Suprapubic skin (tissue), 4 donors: Measurements from ENCODE around the gene KCNE3. TPM values are rescaled to one million over a fixed set of nuclear protein-coding genes. Genes with fewer than 3 reads are reported as not detected.

Experiments
- DNase-seq, 2 donors: peaks; one replicate each; pipeline ENCODE4 v3.0.0-alpha.2; 2019; ENCODE audit warnings: low spot score in 2 of 2
- H3K27ac ChIP-seq: fragments of 200-600 bp; sonication (generic); one replicate; pipeline ENCODE4 v1.5.1; 2019
- H3K27me3 ChIP-seq: fragments of 200-600 bp; sonication (generic); one replicate; pipeline ENCODE4 v1.5.1; 2019
- H3K36me3 ChIP-seq: fragments of 200-600 bp; sonication (generic); one replicate; pipeline ENCODE4 v1.5.1; 2019
- H3K4me1 ChIP-seq: fragments of 200-600 bp; sonication (generic); one replicate; pipeline ENCODE4 v1.5.1; 2019
- H3K4me3 ChIP-seq: fragments of 200-600 bp; sonication (generic); one replicate; pipeline ENCODE4 v1.5.1; 2019; ENCODE audit warnings: mild to moderate bottlenecking
- H3K9me3 ChIP-seq: fragments of 200-600 bp; sonication (generic); one replicate; pipeline ENCODE4 v1.5.1; 2019
- CTCF ChIP-seq, 2 donors: fragments of 200-600 bp in 1 of 2; fragments of 450-650 bp in 1 of 2; sonication (generic) in 1 of 2; IDR thresholded peaks; one replicate each; pipeline ENCODE4 v1.5.1; 2016 to 2019; ENCODE audit warnings: antibody characterized with exemption in 2 of 2, mild to moderate bottlenecking in 1 of 2, moderate library complexity in 1 of 2
- EP300 ChIP-seq: sonication (generic); formaldehyde crosslinking; IDR thresholded peaks from one replicate; pipeline ENCODE4 v1.6.1; 2017; ENCODE audit warnings: antibody characterized with exemption
- POLR2A ChIP-seq, 2 donors: fragments of 450-650 bp; IDR thresholded peaks; one replicate each; pipeline ENCODE4 v1.6.1; 2017; ENCODE audit warnings: antibody characterized with exemption in 2 of 2, mild to moderate bottlenecking in 2 of 2, moderate library complexity in 2 of 2
- POLR2AphosphoS5 ChIP-seq, 3 donors: sonication (generic); formaldehyde crosslinking; IDR thresholded peaks; one replicate each; pipeline ENCODE4 v1.6.1; 2017; ENCODE audit warnings: antibody characterized with exemption in 3 of 3
- WGBS: methylation state at CpG from one replicate; pipeline ENCODE4 v1.1.5; 2018; 5-methylcytosine and 5-hydroxymethylcytosine counted together
- total RNA-seq, 4 donors: library from RNA; depleted of rRNA; stranded (reverse); fragments of >200 nt; gene quantifications; one replicate each; pipeline ENCODE4 v1.1.0, GENCODE V29; 2016

KCNE3 gene
- total RNA-seq, 4 donors from 2014 or later, result 0.17 to 2.0 (median 0.26) TPM

DNA sequence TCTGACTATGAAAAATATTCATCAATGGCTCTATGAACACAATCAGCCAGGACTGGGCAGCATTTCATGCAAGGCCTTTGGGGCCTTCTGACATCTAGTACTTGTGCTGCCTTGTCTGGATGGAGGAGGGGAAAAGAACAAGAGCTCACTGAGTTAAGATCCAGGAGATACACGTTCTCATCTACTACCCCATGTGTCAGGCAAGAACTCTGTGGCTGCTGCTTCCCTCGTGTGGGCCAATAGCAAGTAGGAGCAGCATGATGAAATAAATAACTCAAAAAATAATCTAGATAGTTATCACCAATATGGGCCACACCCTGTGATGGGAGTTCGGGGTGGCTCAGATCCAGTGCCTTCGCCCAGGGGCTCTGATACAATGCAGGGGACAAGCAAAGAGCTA, 7.3 kb downstream of the KCNE3 start:
- H3K4me3 ChIP-seq, result no peak overlapping the region

DNA sequence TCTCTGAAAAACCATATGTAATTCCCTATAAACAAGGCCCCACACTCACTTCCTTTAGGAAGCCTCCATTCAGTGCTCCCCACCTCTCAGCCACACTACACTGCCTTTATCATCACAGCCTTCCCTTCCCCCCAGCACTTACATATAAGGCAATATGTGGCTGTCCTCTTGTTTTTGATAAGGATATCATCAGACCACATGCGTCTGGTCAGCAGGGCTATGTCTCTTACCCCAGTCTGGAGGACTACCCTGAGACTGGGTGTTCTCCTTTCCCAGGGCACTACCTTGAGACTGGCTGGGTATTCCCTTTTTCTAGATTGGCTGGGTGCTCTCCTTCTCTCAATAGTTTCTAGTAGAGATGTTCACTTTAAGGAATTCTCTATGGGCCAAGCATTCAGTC, 7.8 kb downstream of the KCNE3 start:
- Histone ChIP-seq H3K27ac (no peak overlapping the region), H3K4me3 (no peak overlapping the region), H3K36me3 (no peaks in the 10 kb centered on the region), H3K9me3 (no peaks in the 10 kb centered on the region), H3K27me3 (no peaks in the 10 kb centered on the region), H3K4me1 (peaks cover 3% of the 10 kb centered on the region)
- no peak for DNase-seq
- 40% methylated on average over 1 of the region's 1 CpG for WGBS
- TF ChIP-seq CTCF (IDR thresholded peaks at IDR 0.05) (no peak), EP300 (no peak), POLR2AphosphoS5 (IDR thresholded peaks at IDR 0.05) (no peak), POLR2A (IDR thresholded peaks at IDR 0.05) (no peak)

More for the DNA sequence above, 7.3 kb downstream of the KCNE3 start:
- no peak for DNase-seq
- H3K36me3 ChIP-seq, result no peaks in the 10 kb centered on the region
- no peak overlapping the region for H3K27ac ChIP-seq
- no peaks in the 10 kb centered on the region for H3K9me3 ChIP-seq
- no peaks in the 10 kb centered on the region for H3K27me3 ChIP-seq
- WGBS, result 63% methylated on average over 4 of the region's 4 CpGs
- TF ChIP-seq POLR2AphosphoS5 (IDR thresholded peaks at IDR 0.05) (no peak), EP300 (no peak), CTCF (IDR thresholded peaks at IDR 0.05) (no peak), POLR2A (IDR thresholded peaks at IDR 0.05) (no peak)
- peaks cover 3% of the 10 kb centered on the region for H3K4me1 ChIP-seq

DNA sequence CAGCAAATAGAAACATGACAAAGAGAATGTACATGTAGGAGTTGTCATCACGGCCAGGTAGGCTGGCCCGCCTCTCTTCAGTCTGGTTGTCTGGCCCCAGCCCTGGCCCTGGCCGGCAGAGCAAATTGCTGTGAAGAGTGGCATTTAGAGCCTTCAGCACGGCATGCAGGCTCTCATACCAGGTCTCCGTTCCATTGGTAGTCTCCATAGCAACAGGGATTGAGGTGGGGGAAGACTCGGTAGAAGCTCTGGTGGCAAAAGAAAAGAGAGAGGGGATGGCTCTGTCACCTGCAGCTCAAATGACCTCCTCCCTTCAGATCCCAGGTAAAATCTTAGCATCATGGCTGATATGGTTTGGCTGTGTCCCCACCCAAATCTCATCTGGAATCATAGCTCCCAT, 10.0 kb downstream of the KCNE3 start:
- Histone ChIP-seq H3K4me1 (peaks cover 3% of the 10 kb centered on the region), H3K27ac (no peak overlapping the region), H3K4me3 (no peak overlapping the region), H3K27me3 (no peaks in the 10 kb centered on the region), H3K9me3 (no peaks in the 10 kb centered on the region), H3K36me3 (no peaks in the 10 kb centered on the region)
- WGBS, result 89% methylated on average over 6 of the region's 6 CpGs
- DNase-seq, result no peak
- no peak for TF ChIP-seq POLR2AphosphoS5 (IDR thresholded peaks at IDR 0.05)
- TF ChIP-seq CTCF (IDR thresholded peaks at IDR 0.05), result no peak
- TF ChIP-seq EP300, result no peak
- no peak for TF ChIP-seq POLR2A (IDR thresholded peaks at IDR 0.05)

GRCh38 chr11:74453373-74453975, 13.9 kb downstream of the KCNE3 start:
- H3K27ac ChIP-seq, result no peak overlapping the region
- no peak overlapping the region for H3K4me3 ChIP-seq
- H3K36me3 ChIP-seq, result no peaks in the 10 kb centered on the region
- WGBS, result 40% methylated on average over 10 of the region's 10 CpGs
- no peak for TF ChIP-seq POLR2A (IDR thresholded peaks at IDR 0.05)
- peak; percentile 43 to 74 for TF ChIP-seq CTCF (IDR thresholded peaks at IDR 0.05)
- peaks cover 10% of the 10 kb centered on the region for H3K4me1 ChIP-seq
- no peaks in the 10 kb centered on the region for H3K9me3 ChIP-seq
- peak in 1 of 2 donors; percentile 76 for DNase-seq
- H3K27me3 ChIP-seq, result peaks cover 2% of the 10 kb centered on the region

GRCh38 chr11:74452366-74452765, 15.0 kb downstream of the KCNE3 start:
- H3K36me3 ChIP-seq, result no peaks in the 10 kb centered on the region
- H3K27me3 ChIP-seq, result peaks cover 2% of the 10 kb centered on the region
- 75% methylated on average over 3 of the region's 3 CpGs for WGBS
- H3K4me1 ChIP-seq, result peaks cover 10% of the 10 kb centered on the region
- TF ChIP-seq CTCF (IDR thresholded peaks at IDR 0.05) (no peak), POLR2A (IDR thresholded peaks at IDR 0.05) (no peak), EP300 (no peak), POLR2AphosphoS5 (IDR thresholded peaks at IDR 0.05) (no peak)
- DNase-seq, result no peak
- no peaks in the 10 kb centered on the region for H3K9me3 ChIP-seq
- no peak overlapping the region for H3K4me3 ChIP-seq
- H3K27ac ChIP-seq, result no peak overlapping the region
